ENCODE data around the gene CACFD1.

The CACFD1 gene

GRCh38 chr9:133464638-133465037, 4.9 kb downstream of the CACFD1 start:
- no peak for DNase-seq (ENCODE audit: low read depth)

GRCh38 chr9:133465984-133466383, 6.2 kb downstream of the CACFD1 start:
- no peak for DNase-seq (ENCODE audit: low read depth)

GRCh38 chr9:133467101-133467500, 7.3 kb downstream of the CACFD1 start:
- DNase-seq (ENCODE audit: low read depth), result no peak

- no peak for DNase-seq (ENCODE audit: low read depth)
Observed at GRCh38 chr9:133468374-133468773, 8.6 kb downstream of the CACFD1 start.

GRCh38 chr9:133468777-133469421, 9.1 kb downstream of the CACFD1 start:
- no peak for DNase-seq (ENCODE audit: low read depth)

GRCh38 chr9:133470427-133470924, 10.7 kb downstream of the CACFD1 start:
- no peak for DNase-seq (ENCODE audit: low read depth)

GRCh38 chr9:133470988-133471387, 11.2 kb downstream of the CACFD1 start:
- no peak for DNase-seq (ENCODE audit: low read depth)

- no peak for DNase-seq (ENCODE audit: low read depth)
Observed at GRCh38 chr9:133471551-133472276, 11.9 kb downstream of the CACFD1 start.

GRCh38 chr9:133472277-133472645, 12.5 kb downstream of the CACFD1 start:
- DNase-seq (ENCODE audit: low read depth), result no peak

- no peak for DNase-seq (ENCODE audit: low read depth)
Observed at GRCh38 chr9:133472753-133473378, 13.1 kb downstream of the CACFD1 start.

- DNase-seq (ENCODE audit: low read depth), result no peak
Observed at GRCh38 chr9:133473743-133474142, 14.0 kb downstream of the CACFD1 start.

- DNase-seq (ENCODE audit: low read depth), result no peak
Observed at GRCh38 chr9:133474215-133474614, 14.4 kb downstream of the CACFD1 start.

- no peak for DNase-seq (ENCODE audit: low read depth)
Observed at GRCh38 chr9:133474853-133475252, 15.1 kb downstream of the CACFD1 start.

- no peak for DNase-seq (ENCODE audit: low read depth)
Observed at GRCh38 chr9:133475292-133476012, 15.7 kb downstream of the CACFD1 start.

- no peak for DNase-seq (ENCODE audit: low read depth)
Observed at GRCh38 chr9:133476036-133476931, 16.5 kb downstream of the CACFD1 start.

- no peak for DNase-seq (ENCODE audit: low read depth)
Observed at GRCh38 chr9:133476941-133477340, 17.2 kb downstream of the CACFD1 start.

- no peak for DNase-seq (ENCODE audit: low read depth)
Observed at GRCh38 chr9:133477461-133477860, 17.7 kb downstream of the CACFD1 start.

- no peak for DNase-seq (ENCODE audit: low read depth)
Observed at GRCh38 chr9:133477992-133478850, 18.4 kb downstream of the CACFD1 start.

- DNase-seq (ENCODE audit: low read depth), result peak; percentile 49
Observed at GRCh38 chr9:133478851-133479711, 19.3 kb downstream of the CACFD1 start, which contains the start of gene SLC2A6. Gene SLC2A6 (minus strand): TSS chr9:133479099. CDS start chr9:133479059, 40 bp downstream.
